Measurements from ENCODE around the gene LAMTOR2.

The LAMTOR2 gene

GRCh38 chr1:156064615-156065014, 10.0 kb downstream of the LAMTOR2 start:
- Histone ChIP-seq H3K27ac (no peak overlapping the region), H3K27me3 (ENCODE audit: insufficient read depth, low read depth, severe bottlenecking) (no peaks in the 10 kb centered on the region), H3K4me3 (ENCODE audit: low read depth, low read length) (no peak overlapping the region), H3K36me3 (no peaks in the 10 kb centered on the region), H3K9me3 (ENCODE audit: severe bottlenecking) (no peaks in the 10 kb centered on the region)
- TF ChIP-seq CTCF (IDR thresholded peaks at IDR 0.05; ENCODE audit: low read depth, low read length), result no peak
- no peak for DNase-seq

GRCh38 chr1:156065212-156065611, 10.6 kb downstream of the LAMTOR2 start:
- Histone ChIP-seq H3K9me3 (ENCODE audit: severe bottlenecking) (no peaks in the 10 kb centered on the region), H3K4me3 (ENCODE audit: low read depth, low read length) (no peak overlapping the region), H3K27ac (no peak overlapping the region), H3K36me3 (no peaks in the 10 kb centered on the region), H3K27me3 (ENCODE audit: insufficient read depth, low read depth, severe bottlenecking) (no peaks in the 10 kb centered on the region)
- DNase-seq, result no peak
- TF ChIP-seq CTCF (IDR thresholded peaks at IDR 0.05; ENCODE audit: low read depth, low read length), result no peak

- Histone ChIP-seq H3K36me3 (no peaks in the 10 kb centered on the region), H3K4me3 (ENCODE audit: low read depth, low read length) (no peak overlapping the region), H3K9me3 (ENCODE audit: severe bottlenecking) (no peaks in the 10 kb centered on the region), H3K27ac (no peak overlapping the region), H3K27me3 (ENCODE audit: insufficient read depth, low read depth, severe bottlenecking) (no peaks in the 10 kb centered on the region)
- DNase-seq, result no peak
- no peak for TF ChIP-seq CTCF (IDR thresholded peaks at IDR 0.05; ENCODE audit: low read depth, low read length)
These were observed 11.3 kb downstream of the LAMTOR2 start for GRCh38 chr1:156065871-156066270.

- no peak overlapping the region for H3K27ac ChIP-seq
- no peaks in the 10 kb centered on the region for H3K36me3 ChIP-seq
- no peaks in the 10 kb centered on the region for H3K27me3 ChIP-seq (ENCODE audit: insufficient read depth, low read depth, severe bottlenecking)
- no peak for DNase-seq
- TF ChIP-seq CTCF (IDR thresholded peaks at IDR 0.05; ENCODE audit: low read depth, low read length), result no peak
- no peaks in the 10 kb centered on the region for H3K9me3 ChIP-seq (ENCODE audit: severe bottlenecking)
- H3K4me3 ChIP-seq (ENCODE audit: low read depth, low read length), result no peak overlapping the region
These were observed 12.7 kb downstream of the LAMTOR2 start for GRCh38 chr1:156067262-156067661.

- Histone ChIP-seq H3K27me3 (ENCODE audit: insufficient read depth, low read depth, severe bottlenecking) (no peaks in the 10 kb centered on the region), H3K27ac (no peak overlapping the region), H3K36me3 (peaks cover 16% of the 10 kb centered on the region), H3K9me3 (ENCODE audit: severe bottlenecking) (no peaks in the 10 kb centered on the region), H3K4me3 (ENCODE audit: low read depth, low read length) (no peak overlapping the region)
- TF ChIP-seq CTCF (IDR thresholded peaks at IDR 0.05; ENCODE audit: low read depth, low read length), result no peak
- DNase-seq, result no peak
These were observed 15.2 kb downstream of the LAMTOR2 start for GRCh38 chr1:156069490-156070455.
